Endodermal cell (in vitro differentiated cells): ENCODE measurements around the gene NEMP1. TPM values are rescaled to one million over a fixed set of nuclear protein-coding genes. Genes with fewer than 3 reads are reported as not detected.

Experiments
- DNase-seq: peaks from one replicate; pipeline ENCODE4 v3.0.0-alpha.2; 2017
- H3K27ac ChIP-seq: 2 replicates; pipeline ENCODE4 v1.5.1; 2013; ENCODE audit warnings: mild to moderate bottlenecking, low read depth, low read length, moderate library complexity
- H3K27me3 ChIP-seq: 2 replicates; pipeline ENCODE4 v1.6.1; 2013; ENCODE audit warnings: mild to moderate bottlenecking, low read length, moderate library complexity; ENCODE audit not compliant: insufficient read depth, control insufficient read depth, poor library complexity, severe bottlenecking
- H3K36me3 ChIP-seq: 2 replicates; pipeline ENCODE4 v1.7.0; 2013; ENCODE audit warnings: mild to moderate bottlenecking, low read length, moderate library complexity; ENCODE audit not compliant: control insufficient read depth, insufficient read depth
- H3K4me1 ChIP-seq: one replicate; pipeline ENCODE4 v1.7.0; 2013; ENCODE audit warnings: low read length; ENCODE audit not compliant: control insufficient read depth, insufficient read depth
- H3K4me3 ChIP-seq: 2 replicates; pipeline ENCODE4 v1.5.1; 2013; ENCODE audit warnings: mild to moderate bottlenecking, low read length, moderate library complexity
- H3K9ac ChIP-seq: 2 replicates; pipeline ENCODE4 v1.6.1; 2013; ENCODE audit warnings: mild to moderate bottlenecking, low read length, moderate library complexity; ENCODE audit not compliant: poor library complexity, severe bottlenecking; ENCODE audit errors: extremely low read depth
- H3K9me3 ChIP-seq: 2 replicates; pipeline ENCODE4 v1.6.1; 2013; ENCODE audit warnings: mild to moderate bottlenecking, low read length, moderate library complexity; ENCODE audit not compliant: control insufficient read depth
- H3K27ac Mint-ChIP-seq: 2 replicates; pipeline ENCODE4 v1.8.0; 2020; ENCODE audit warnings: mixed read lengths
- H3K27me3 Mint-ChIP-seq: 2 replicates; pipeline ENCODE4 v1.8.0; 2021; ENCODE audit warnings: mild to moderate bottlenecking, mixed read lengths; ENCODE audit not compliant: insufficient read depth
- H3K36me3 Mint-ChIP-seq: 2 replicates; pipeline ENCODE4 v1.8.0; 2020; ENCODE audit warnings: low read depth, mixed read lengths
- H3K4me1 Mint-ChIP-seq: 2 replicates; pipeline ENCODE4 v1.8.0; 2020; ENCODE audit warnings: mixed read lengths
- H3K4me3 Mint-ChIP-seq: 2 replicates; pipeline ENCODE4 v1.8.0; 2020; ENCODE audit warnings: mild to moderate bottlenecking, moderate library complexity, mixed read lengths
- H3K9me3 Mint-ChIP-seq: 2 replicates; pipeline ENCODE4 v1.8.0; 2020; ENCODE audit warnings: mild to moderate bottlenecking, mixed read lengths
- WGBS, 2 experiments: methylation state at CpG; one replicate each; pipeline versions ENCODE4 v1.1.5 to v1.1.7; 2013; ENCODE audit warnings: missing lambda C conversion rate in 2 of 2, mixed read lengths in 1 of 2; ENCODE audit not compliant: insufficient coverage in 1 of 2, insufficient read length in 1 of 2; 5-methylcytosine and 5-hydroxymethylcytosine counted together
- total RNA-seq, 2 donors: library from RNA; stranded (reverse); fragmentation: NEBNext Ultra II Directional in 1 of 2; extraction: Animal tissue kit (Norgen Biotek cat#: 25700) in 1 of 2; gene quantifications; 2 replicates in 1 of 2; 3 replicates in 1 of 2; pipeline ENCODE4 v1.2.1, GENCODE V29; 2021
- TF ChIP-seq, protein P1 (sequence below): fragments of 200-600 bp; sonication (generic); conservative IDR thresholded peaks from 2 replicates; pipeline ENCODE4 v1.5.0; 2021; ENCODE audit warnings: antibody characterized with exemption, mild to moderate bottlenecking

NEMP1 gene
- total RNA-seq, 2 donors from 2014 or later, result 36.3 to 52.6 TPM

DNA sequence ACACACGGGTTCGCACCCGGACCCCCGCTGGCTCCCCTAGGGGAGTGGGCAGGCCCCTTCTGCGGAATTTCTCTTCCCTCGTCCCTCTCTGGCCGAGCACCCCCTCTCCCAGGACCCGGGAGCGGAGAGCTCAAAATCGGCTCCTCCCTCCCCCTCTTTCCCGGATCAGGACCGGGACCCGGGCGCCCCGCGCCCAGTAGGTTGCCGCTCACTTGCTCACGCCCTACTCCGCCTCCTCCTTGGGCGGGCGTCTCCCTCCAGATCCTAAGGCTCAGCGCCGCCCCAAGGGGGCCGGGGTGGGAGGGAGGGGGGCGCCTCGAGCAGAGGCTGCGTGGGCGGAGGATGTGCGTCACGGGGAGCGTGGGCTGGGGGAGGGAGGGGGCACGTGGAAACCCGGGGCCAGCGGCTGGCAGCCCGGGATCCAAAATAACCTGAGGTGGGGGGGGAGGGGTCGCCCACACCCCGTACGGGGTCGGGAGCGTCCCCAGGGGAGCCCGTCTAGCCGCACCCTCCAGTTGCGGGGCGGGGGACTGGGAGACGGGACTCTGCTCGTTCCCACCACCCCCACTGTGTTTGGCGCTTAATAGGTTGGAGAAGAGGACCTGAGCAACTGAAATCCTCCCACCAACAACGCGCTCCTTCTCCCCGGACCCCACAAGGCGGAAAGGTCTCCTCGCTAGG is 8.6 kb upstream of the NEMP1 start:
- WGBS, 2 experiments, result 0% methylated on average over 5 to 44 of the region's 52 CpGs
- H3K9me3 ChIP-seq, result no peaks in the 10 kb centered on the region
- H3K4me3 ChIP-seq, result peak overlapping the region; percentile 84

GRCh38 chr12:57086493-57087009 is 8.0 kb upstream of the NEMP1 start:
- H3K27me3 ChIP-seq, result no peaks in the 10 kb centered on the region
- peak overlapping the region; percentile 84 for H3K4me3 ChIP-seq
- peak overlapping the region; percentile 80 for H3K27ac Mint-ChIP-seq
- H3K36me3 ChIP-seq, result no peaks in the 10 kb centered on the region
- peaks cover 3% of the 10 kb centered on the region for H3K36me3 Mint-ChIP-seq
- peak overlapping the region; percentile 54 for H3K9ac ChIP-seq
- H3K27me3 Mint-ChIP-seq, result peaks cover 2% of the 10 kb centered on the region
- peaks cover 3% of the 10 kb centered on the region for H3K4me1 ChIP-seq
- peak overlapping the region; percentile 78 for H3K4me3 Mint-ChIP-seq
- 0 to 2% methylated on average over 5 to 14 of the region's 14 CpGs for WGBS, 2 experiments
- H3K9me3 Mint-ChIP-seq, result no peaks in the 10 kb centered on the region
- peak; percentile 92 for DNase-seq
- TF ChIP-seq, protein P1, sequence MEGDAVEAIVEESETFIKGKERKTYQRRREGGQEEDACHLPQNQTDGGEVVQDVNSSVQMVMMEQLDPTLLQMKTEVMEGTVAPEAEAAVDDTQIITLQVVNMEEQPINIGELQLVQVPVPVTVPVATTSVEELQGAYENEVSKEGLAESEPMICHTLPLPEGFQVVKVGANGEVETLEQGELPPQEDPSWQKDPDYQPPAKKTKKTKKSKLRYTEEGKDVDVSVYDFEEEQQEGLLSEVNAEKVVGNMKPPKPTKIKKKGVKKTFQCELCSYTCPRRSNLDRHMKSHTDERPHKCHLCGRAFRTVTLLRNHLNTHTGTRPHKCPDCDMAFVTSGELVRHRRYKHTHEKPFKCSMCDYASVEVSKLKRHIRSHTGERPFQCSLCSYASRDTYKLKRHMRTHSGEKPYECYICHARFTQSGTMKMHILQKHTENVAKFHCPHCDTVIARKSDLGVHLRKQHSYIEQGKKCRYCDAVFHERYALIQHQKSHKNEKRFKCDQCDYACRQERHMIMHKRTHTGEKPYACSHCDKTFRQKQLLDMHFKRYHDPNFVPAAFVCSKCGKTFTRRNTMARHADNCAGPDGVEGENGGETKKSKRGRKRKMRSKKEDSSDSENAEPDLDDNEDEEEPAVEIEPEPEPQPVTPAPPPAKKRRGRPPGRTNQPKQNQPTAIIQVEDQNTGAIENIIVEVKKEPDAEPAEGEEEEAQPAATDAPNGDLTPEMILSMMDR, result peak; percentile 65
- no peaks in the 10 kb centered on the region for H3K9me3 ChIP-seq
- peaks cover 14% of the 10 kb centered on the region for H3K4me1 Mint-ChIP-seq
- H3K27ac ChIP-seq, result peak overlapping the region; percentile 79

More for the DNA sequence above, 8.6 kb upstream of the NEMP1 start:
- no peaks in the 10 kb centered on the region for H3K27me3 ChIP-seq
- peak overlapping the region; percentile 54 for H3K9ac ChIP-seq
- Mint-ChIP-seq H3K36me3 (peaks cover 9% of the 10 kb centered on the region), H3K27ac (peak overlapping the region; percentile 96), H3K9me3 (no peaks in the 10 kb centered on the region), H3K27me3 (no peaks in the 10 kb centered on the region), H3K4me1 (peaks cover 14% of the 10 kb centered on the region), H3K4me3 (peak overlapping the region; percentile 78)
- no peaks in the 10 kb centered on the region for H3K36me3 ChIP-seq
- H3K4me1 ChIP-seq, result peaks cover 3% of the 10 kb centered on the region
- TF ChIP-seq, protein P1, result no peak
- H3K27ac ChIP-seq, result peak overlapping the region; percentile 98
- peak; percentile 93 for DNase-seq

- H3K9ac ChIP-seq, result no peak overlapping the region
- peak; percentile 72 for DNase-seq
- H3K36me3 ChIP-seq, result no peaks in the 10 kb centered on the region
- Mint-ChIP-seq H3K4me3 (peak overlapping the region; percentile 78), H3K27me3 (peaks cover 2% of the 10 kb centered on the region), H3K9me3 (no peaks in the 10 kb centered on the region), H3K36me3 (peaks cover under 1% of the 10 kb centered on the region), H3K27ac (peak overlapping the region; percentile 80), H3K4me1 (peaks cover 14% of the 10 kb centered on the region)
- WGBS, 2 experiments, result 43 to 50% methylated on average over 10 to 12 of the region's 12 CpGs
- no peaks in the 10 kb centered on the region for H3K9me3 ChIP-seq
- H3K27me3 ChIP-seq, result no peaks in the 10 kb centered on the region
- H3K4me3 ChIP-seq, result peak overlapping the region; percentile 84
- TF ChIP-seq, protein P1, result no peak
- H3K4me1 ChIP-seq, result peaks cover 3% of the 10 kb centered on the region
- peak overlapping the region; percentile 79 for H3K27ac ChIP-seq
These were observed 7.5 kb upstream of the NEMP1 start for GRCh38 chr12:57085999-57086492.
